ENCODE measurements around the gene PRDM16. TPM values are rescaled to one million over a fixed set of nuclear protein-coding genes. Genes with fewer than 3 reads are reported as not detected.

PRDM16 gene
- total RNA-seq, 1 experiment from 2014 or later = 0.04 TPM

- H3K9ac ChIP-seq (ENCODE audit: low read length) = no peak overlapping the region
- no TSS peak for BruUV-seq (replicated peaks)
- intact Hi-C loops (cut with micrococcal nuclease) = no loop called here
- no peaks in the 10 kb centered on the region for H4K20me1 ChIP-seq (ENCODE audit: low read length)
- TF ChIP-seq EZH2 (IDR thresholded peaks at IDR 0.05; ENCODE audit: low read length, unreplicated experiment) (no peak), EZH2phosphoT487 (IDR thresholded peaks at IDR 0.05; ENCODE audit: borderline replicate concordance, low read length) (no peak), CTCF (conservative IDR thresholded peaks at IDR 0.05; ENCODE audit: low read depth, low read length) (no peak)
- CTCF ChIA-PET = no interaction called here
- H3K9me2 ChIP-seq (replicated peaks; ENCODE audit: low read length) = no peaks in the 10 kb centered on the region
- H3K4me2 ChIP-seq (ENCODE audit: low read length) = no peak overlapping the region
- POLR2A ChIA-PET (ENCODE audit: unreplicated experiment) = no interaction called here
- H3K36me3 ChIP-seq (ENCODE audit: low read depth, low read length) = no peaks in the 10 kb centered on the region
- H3K79me2 ChIP-seq (ENCODE audit: low read length) = no peaks in the 10 kb centered on the region
- H3K4me3 ChIP-seq (ENCODE audit: low read length) = no peak overlapping the region
- H3K4me1 ChIP-seq (ENCODE audit: insufficient read depth, low read length) = peaks cover 3% of the 10 kb centered on the region; the same call in 1 of the 2 replicates
- no peak overlapping the region for H3K27ac ChIP-seq (ENCODE audit: low read length)
- peaks cover 79% of the 10 kb centered on the region for H3K27me3 ChIP-seq (ENCODE audit: low read length)
- H3F3A ChIP-seq (ENCODE audit: low read length, unreplicated experiment) = no peaks in the 10 kb centered on the region
- no peaks in the 10 kb centered on the region for H3K9me3 ChIP-seq (ENCODE audit: low read length)
- no peak overlapping the region for H2AFZ ChIP-seq (ENCODE audit: low read length)
- ATAC-seq (no peak), DNase-seq (no peak)
Observed at GRCh38 chr1:3070309-3070643, 1.3 kb downstream of the PRDM16 start.

GRCh38 chr1:3070644-3071564 lies 1.9 kb downstream of the PRDM16 start:
- ATAC-seq (no peak), DNase-seq (no peak)
- Histone ChIP-seq H2AFZ (ENCODE audit: low read length) (no peak overlapping the region), H3K4me3 (ENCODE audit: low read length) (no peak overlapping the region), H3K79me2 (ENCODE audit: low read length) (no peaks in the 10 kb centered on the region), H3K4me2 (ENCODE audit: low read length) (no peak overlapping the region), H3K9me2 (replicated peaks; ENCODE audit: low read length) (no peaks in the 10 kb centered on the region), H3K27me3 (ENCODE audit: low read length) (peaks cover 79% of the 10 kb centered on the region), H3K9me3 (ENCODE audit: low read length) (no peaks in the 10 kb centered on the region), H3K36me3 (ENCODE audit: low read depth, low read length) (no peaks in the 10 kb centered on the region), H3K9ac (ENCODE audit: low read length) (no peak overlapping the region), H3K4me1 (ENCODE audit: insufficient read depth, low read length) (peaks cover 3% of the 10 kb centered on the region; the same call in 1 of the 2 replicates), H4K20me1 (ENCODE audit: low read length) (no peaks in the 10 kb centered on the region), H3K27ac (ENCODE audit: low read length) (no peak overlapping the region), H3F3A (ENCODE audit: low read length, unreplicated experiment) (no peaks in the 10 kb centered on the region)
- ChIA-PET POLR2A (ENCODE audit: unreplicated experiment) (no interaction called here), CTCF (no interaction called here)
- no TSS peak for BruUV-seq (replicated peaks)
- intact Hi-C loops (cut with micrococcal nuclease) = no loop called here
- TF ChIP-seq EZH2phosphoT487 (IDR thresholded peaks at IDR 0.05; ENCODE audit: borderline replicate concordance, low read length) = no peak
- no peak for TF ChIP-seq CTCF (conservative IDR thresholded peaks at IDR 0.05; ENCODE audit: low read depth, low read length)
- TF ChIP-seq EZH2 (IDR thresholded peaks at IDR 0.05; ENCODE audit: low read length, unreplicated experiment) = no peak
